HL-60/S4 treated with phorbol 12-myristate 13-acetate at 8.2 ng/mL for 4 days and 3 days (cell line): ENCODE results near the gene ELAVL2.

Source experiments
- in situ Hi-C: fragments of 300-500 bp; cut with MboI; formaldehyde crosslinking; loops from 2 replicates; pipeline ENCODE4 v1.15.0; 2022; ENCODE audit warnings: low sequenced_read_pairs

ELAVL2 gene

GRCh38 chr9:23771746-23772384 is 54.2 kb downstream of the ELAVL2 start:
- in situ Hi-C loops, result no loop called here

DNA sequence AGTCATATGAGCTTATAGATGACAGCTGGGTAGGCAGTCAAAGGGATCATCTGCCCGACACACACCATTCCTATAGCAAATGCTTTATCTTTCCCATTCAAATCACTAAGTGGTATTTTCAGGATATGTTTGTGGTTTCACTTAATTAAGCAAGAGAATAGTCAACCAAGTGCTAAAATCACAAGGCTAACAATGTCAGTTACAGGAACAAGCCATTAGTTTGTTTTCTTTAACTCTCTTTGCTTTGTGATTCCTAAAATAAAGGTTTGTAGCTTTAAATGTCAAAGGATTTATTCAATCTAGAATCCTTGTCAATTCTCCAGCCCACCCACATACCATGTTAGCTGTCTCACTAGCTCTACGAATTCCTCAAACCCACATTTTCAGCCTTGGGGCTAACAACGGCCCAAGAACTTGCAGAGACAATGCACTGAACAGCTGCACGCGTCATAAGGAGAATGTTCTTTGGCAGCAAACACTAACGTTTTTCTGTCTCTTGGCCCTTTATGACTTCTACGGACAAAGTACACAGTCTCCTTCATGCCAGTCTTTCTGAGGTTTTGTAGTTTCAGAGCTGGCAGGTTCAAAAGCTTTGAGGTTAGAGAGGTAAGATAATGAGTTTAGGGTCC is 56.6 kb downstream of the ELAVL2 start:
- in situ Hi-C loops, result no loop called here

GRCh38 chr9:23768861-23769260 is 57.2 kb downstream of the ELAVL2 start:
- in situ Hi-C loops, result no loop called here

DNA sequence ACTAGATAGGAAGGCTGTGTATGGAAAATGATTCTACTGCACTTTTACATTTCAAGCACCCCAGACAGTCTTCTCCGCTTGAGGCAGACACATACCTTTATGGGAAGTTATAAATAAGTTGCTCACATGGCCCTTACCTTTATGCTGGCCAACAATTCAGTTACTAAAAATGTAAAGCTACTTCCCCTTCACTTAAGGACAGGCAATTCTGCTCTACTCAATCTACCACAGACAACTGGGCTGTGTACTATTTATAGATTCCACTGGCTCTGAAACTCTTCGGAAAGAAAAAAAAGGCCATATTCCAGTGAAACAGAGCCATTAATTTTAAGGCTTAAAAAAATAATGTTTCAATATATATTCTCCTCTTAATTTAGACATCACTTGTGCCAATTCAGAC is 59.4 kb downstream of the ELAVL2 start:
- in situ Hi-C loops, result no loop called here

GRCh38 chr9:23765561-23765960 is 60.5 kb downstream of the ELAVL2 start:
- in situ Hi-C loops, result no loop called here

GRCh38 chr9:23764219-23764618 is 61.8 kb downstream of the ELAVL2 start:
- in situ Hi-C loops, result no loop called here

GRCh38 chr9:23754551-23754950 is 71.5 kb downstream of the ELAVL2 start:
- in situ Hi-C loops, result no loop called here

DNA sequence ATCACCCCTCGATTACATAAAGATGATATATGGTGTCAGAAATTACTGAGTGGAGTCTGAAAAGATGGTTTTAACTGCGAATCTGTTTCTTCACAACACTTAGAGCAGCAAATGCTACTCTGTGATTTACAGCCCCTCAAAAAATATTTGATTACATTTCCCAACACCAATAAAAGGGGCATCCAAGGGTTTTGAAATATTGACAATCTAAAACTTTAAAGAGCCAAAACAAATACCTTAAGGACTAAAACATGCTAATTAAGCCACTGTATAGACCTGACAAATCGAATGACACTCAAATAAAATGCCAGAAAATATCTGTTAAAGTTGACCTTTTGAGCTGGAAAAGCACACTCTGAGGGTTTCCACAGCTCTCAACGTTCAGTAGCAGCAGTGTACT is 73.2 kb downstream of the ELAVL2 start:
- in situ Hi-C loops, result no loop called here

DNA sequence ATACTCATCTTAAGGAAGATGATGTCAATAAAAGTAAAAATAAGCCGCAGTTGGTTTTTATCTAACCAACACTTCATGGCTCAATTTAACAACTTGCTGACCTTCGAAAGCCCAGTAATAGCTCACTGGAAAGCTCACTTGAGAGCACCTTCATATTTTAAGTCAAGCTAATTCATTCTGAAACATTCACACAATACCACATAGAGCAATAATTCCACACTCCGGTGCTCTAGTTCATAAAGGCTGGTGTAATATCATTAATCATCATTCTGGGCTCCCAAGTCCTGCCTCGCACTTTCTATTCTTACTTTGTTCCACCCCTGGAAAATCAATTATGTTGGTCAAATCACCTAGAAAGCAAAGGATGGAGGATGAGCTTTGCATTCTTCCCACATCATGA is 74.4 kb downstream of the ELAVL2 start:
- in situ Hi-C loops, result no loop called here

DNA sequence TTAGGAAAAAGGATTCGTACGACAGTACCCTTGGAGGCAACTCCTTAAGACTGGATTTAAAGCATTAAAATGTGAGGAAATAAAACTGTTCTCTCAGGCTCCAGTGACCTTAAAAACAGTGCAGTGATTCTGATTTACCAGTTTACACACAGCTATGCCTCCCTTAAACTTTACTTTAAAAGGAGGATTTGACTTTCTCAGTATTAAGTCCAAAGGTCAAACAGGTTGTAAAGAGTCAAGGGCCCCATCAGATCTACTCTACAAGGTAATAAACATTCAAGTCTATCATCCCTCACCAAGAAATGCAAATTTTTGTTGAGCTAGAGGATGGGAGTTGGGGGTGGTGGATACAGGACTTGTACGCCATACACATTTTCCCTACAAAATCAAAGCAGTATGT is 75.2 kb downstream of the ELAVL2 start:
- in situ Hi-C loops, result no loop called here

DNA sequence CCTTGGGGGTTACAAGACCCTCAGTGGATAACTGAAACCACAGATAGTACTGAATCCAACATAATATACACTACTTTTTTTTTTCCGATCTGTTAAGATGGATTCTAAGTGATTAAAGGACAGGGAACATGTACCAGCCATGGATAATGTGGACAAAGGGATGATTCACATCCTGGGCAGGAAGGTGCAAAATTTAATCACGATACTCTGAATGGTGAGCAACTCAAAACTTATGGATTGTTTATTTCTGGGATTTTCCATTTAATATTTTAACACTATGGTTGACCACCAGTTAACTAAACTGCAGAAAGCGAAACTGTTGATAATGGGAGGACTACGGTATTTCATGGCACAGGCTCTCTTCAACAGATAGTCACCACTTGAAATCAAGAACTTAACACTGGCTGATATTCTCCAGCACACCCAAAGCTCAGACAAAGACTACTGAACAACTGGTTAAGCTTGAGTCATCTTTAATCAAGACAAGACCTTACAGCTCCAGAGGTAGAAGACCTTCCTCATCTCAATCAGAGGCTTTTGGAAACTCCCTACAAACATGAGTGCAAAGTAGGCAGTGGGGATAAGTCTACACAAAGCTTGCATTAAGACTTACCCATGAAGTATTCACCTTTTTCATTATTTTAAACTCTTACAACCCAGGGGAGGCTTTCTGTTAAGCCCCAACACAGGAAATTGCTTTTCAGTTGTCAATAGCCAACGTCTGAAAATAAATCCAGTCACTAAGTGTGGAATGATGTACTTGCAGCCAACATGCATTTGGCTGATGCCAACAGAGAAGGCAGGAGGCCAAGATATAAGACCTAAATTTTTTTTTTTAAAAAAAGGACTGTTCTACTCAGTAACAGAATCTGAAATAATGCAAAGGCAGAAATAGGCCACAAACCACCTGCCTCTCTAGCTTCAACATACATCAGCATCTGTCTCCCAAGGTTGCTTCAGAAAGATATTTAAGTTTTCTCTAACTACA is 78.7 kb downstream of the ELAVL2 start:
- in situ Hi-C loops, result no loop called here

DNA sequence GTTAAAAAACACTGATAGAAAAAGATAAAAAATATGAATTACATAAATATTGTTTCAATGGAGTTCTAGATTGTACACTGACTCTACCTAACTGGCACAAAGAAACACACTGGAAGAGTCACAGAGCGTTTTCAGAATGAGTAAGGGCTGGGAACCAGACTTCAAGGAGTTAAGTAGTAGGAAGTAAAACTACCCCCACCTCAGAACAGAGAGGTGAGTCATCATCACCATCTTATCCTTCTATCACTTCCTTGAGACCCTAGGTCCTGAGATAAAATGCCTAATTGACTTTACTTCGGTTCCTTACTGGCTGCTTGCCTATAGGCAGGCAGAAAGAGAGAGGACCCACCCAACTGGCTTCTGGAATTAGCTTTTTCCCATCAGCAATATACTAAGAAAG is 79.7 kb downstream of the ELAVL2 start:
- in situ Hi-C loops, result no loop called here

GRCh38 chr9:23743036-23743435 is 83.0 kb downstream of the ELAVL2 start:
- in situ Hi-C loops, result no loop called here

DNA sequence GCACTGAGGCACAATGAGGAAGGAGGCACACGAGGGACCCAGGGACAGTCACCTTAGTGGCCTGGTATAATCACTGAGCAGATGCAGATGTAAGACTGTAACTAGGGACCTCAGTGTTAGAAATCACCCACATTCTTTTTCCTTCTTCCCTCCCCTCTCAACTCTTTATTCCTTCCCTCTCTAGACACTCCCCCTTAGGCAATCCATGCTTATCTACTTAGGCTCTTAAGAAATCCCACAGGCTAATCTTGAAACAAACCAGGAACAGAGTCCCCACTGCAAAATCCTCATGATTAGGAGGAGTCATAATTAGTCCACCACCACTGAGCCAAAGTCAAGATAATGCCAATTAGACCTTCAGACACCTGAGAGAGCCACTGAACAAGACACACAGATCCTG is 84.7 kb downstream of the ELAVL2 start:
- in situ Hi-C loops, result no loop called here

- in situ Hi-C loops, result no loop called here
Measured at GRCh38 chr9:23740531-23740930, 85.5 kb downstream of the ELAVL2 start.

DNA sequence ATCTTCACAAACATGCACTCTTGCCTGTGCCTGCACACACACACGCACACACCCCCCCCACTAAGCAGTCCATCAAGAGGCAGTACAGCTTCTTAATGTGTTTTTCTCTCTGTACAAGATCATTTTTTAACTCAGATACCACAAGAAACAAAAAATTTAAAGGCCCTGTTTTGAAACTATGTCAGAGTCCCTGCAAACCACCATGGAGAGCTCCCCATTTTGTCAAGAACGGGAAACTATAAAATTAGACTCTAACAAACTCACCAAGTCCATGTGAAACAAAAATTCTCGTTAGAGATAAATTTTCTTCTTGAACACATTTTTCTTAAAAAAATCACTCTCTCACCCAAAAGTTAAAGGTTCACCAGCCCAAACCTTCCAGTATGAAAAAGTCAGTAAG is 86.3 kb downstream of the ELAVL2 start:
- in situ Hi-C loops, result no loop called here

DNA sequence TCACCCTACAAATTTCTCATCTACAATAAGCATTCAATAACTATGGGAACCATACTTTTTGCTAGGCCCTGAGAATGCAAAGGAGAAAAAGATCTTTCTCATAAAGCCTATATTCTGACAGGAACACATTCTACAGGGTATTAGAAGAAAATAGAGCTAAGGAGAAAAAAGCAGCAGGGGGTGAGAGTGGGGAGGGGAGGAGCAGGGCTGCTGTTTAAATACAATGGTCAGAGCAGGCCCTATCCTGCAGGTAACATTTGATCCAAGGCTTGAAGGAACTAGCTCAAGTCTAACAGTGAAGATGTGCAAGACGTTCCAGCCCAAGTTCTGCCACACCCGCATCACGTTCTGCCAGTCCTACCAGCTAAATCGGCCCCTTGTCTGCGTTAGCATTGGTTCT is 89.7 kb downstream of the ELAVL2 start:
- in situ Hi-C loops, result no loop called here

- in situ Hi-C loops, result no loop called here
Measured at GRCh38 chr9:23733495-23734078, 92.5 kb downstream of the ELAVL2 start.

DNA sequence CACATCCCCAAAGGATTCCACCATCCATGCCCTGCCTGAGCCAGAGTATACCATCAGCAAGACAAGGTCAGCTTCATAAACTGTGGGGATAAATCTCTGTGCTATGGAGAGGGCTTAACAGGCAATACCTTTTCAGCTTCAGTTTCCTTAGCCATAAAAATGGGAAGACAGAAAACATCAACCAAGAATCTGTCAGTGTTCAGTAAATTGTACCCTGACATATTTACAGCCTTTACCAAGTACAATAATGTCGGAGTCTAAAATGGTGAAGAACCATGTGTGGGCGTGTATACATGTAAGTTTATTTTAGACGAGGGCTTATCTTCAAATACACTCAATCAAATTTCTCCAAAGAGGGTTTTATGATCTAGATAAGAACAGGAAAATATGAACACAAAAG is 94.7 kb downstream of the ELAVL2 start:
- in situ Hi-C loops, result no loop called here

GRCh38 chr9:23730364-23730763 is 95.7 kb downstream of the ELAVL2 start:
- in situ Hi-C loops, result no loop called here

DNA sequence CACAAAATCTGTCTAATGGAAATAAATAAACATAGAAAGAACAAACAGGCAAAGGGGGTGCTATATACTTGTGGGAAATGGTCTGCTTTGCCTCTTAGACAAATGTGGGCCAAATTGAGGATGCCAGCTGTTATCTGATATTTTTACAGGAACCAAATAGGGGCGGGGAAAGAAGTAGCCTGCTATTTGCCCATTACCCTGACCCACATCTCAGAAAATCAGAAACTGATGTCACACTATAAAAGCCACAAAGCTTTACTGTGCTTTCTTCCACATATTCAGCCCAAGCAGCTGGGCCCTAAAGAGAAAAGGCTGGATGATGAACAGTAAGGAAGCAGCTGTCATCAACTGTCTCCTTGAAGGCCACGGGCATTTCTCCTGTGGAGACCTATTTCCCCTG is 97.3 kb downstream of the ELAVL2 start:
- in situ Hi-C loops, result no loop called here
